GM23248 (cell line): ENCODE results near the gene GUCY2F.

Experiments
- EZH2 ChIP-seq: fragments of 200-600 bp; sonication (generic); IDR thresholded peaks from 2 replicates; pipeline ENCODE4 v1.6.1; 2018; ENCODE audit warnings: antibody characterized with exemption, mild to moderate bottlenecking; ENCODE audit not compliant: insufficient read depth, poor library complexity, severe bottlenecking
- EZH2phosphoT487 ChIP-seq: fragments of 200-600 bp; sonication (generic); IDR thresholded peaks from 2 replicates; pipeline ENCODE4 v1.6.1; 2018; ENCODE audit warnings: antibody characterized with exemption, moderate library complexity, mild to moderate bottlenecking, low read depth; ENCODE audit not compliant: insufficient read depth

DNA sequence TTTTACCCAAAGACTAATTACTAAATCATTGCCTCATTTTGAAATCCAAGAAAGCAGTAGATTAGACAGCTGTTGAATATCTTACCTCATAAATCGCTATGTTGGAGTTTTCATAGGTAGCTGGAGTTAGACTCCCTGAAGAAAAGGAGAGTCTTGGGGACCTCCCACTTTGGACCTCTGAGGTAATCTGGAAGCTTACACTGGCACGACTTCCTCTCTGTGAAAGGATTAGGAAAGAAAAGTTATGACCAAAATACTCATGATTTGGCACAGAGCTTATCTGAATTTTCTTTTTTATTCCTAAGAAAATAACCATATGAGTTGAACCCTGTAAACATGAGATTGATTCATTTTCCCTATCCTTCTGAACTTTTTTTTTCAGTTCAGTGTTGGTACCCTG is 40.6 kb downstream of the GUCY2F start:
- TF ChIP-seq EZH2 = no peak
- TF ChIP-seq EZH2phosphoT487 = no peak
